ENCODE results near the gene DZIP1L.

The DZIP1L gene

GRCh38 chr3:138066972-138067371 is 48.4 kb downstream of the DZIP1L start:
- no peak for DNase-seq

- no peak for DNase-seq
Measured at GRCh38 chr3:138066383-138066782, 49.0 kb downstream of the DZIP1L start.

- DNase-seq = no peak
Measured at GRCh38 chr3:138065949-138066348, 49.5 kb downstream of the DZIP1L start.

DNA sequence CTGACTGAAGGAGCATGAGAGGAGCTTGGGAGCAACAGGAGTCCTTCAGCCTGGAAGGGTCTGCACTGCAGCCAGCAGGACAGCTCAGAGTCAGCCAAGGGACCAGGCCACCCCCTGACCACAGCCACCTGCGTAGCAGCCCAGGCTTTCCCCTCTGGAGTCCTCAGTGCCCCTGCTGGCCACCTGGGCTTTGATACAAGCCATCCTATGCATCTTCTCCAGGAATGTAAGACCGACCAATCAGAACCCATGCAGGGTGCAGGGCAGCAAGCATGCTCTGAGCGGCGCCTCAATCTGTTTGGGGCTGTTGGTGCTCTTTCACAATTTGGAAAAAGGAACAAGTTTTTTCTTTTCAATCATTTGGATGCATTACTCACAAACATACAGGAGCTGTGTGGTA is 52.0 kb downstream of the DZIP1L start:
- no peak for DNase-seq

DNA sequence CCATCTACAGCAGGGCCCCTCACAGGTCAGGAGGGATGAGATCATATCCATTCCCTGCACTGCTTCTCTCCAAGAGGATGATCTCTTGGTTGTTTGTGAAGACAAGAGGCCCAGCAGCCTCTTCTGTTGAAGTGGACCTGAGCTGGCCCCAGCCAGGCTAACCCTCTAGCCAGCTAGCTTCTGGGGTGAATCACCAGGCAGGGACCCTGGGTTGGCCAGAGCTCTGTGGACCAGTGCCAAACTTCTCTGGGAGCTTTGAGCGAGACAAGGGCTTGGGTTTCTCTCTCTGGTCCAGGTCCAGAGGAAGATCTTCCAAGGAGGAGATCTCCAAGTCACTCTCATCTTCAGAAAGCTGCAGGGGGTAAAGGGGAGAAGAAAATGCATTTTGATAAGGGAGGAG is 52.8 kb downstream of the DZIP1L start:
- DNase-seq = no peak

DNA sequence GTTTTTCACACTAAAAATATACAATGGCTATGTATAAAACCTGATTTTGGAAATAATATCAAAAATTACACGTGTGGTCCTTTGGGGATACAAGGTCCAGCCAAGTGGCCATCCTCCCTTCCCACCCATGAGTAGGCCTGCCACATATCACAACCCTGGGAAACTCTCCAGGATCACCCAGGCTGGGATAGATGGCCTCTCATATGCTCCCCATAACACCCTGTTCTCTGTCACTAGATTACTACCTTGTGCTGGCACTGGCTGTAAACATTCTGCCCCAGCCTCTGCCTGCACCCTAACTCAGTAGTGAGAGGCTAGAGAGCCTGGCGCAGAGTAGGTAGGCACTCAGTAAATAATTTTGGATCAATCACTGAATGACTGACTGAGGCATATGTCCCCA is 53.4 kb downstream of the DZIP1L start:
- DNase-seq = no peak

DNA sequence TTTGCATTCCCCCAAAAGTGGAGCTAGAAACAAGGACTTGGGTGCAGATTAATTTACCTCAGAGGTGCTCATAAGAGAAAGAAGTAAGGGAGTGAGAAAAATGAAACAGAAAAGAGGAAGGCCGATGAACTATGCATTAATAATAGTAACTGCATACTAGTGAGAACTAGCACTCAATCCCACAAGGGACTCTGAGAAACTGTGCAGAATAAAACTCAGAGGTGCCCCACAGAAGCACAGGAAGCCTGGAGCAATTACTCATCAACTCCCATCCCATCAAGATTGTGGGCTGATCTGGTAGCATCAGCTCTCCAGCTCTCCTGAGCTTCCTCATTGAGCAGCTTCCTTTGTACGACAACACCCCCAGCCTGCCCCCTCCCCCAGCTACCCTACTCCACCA is 54.6 kb downstream of the DZIP1L start:
- DNase-seq = no peak

DNA sequence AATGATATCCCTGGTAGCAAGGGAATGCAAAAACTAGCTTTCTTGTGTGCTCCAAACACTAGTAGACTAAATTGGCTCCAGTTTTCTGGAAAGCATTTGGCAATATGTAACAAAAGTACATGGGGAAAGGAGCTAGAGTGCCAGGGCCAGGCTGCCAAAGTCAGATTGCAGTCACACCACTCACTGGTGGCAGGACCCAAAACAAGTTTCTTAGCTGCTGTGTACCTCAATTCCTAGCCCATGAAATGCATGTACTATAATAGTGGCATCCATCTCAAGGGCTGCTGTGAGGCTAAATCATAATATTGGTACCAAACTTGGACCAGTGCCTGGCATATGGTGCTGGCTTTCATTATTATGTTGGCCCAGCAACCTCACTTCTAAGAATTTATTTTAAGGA is 56.1 kb downstream of the DZIP1L start:
- no peak for DNase-seq

- DNase-seq = no peak
Measured at GRCh38 chr3:138057384-138057783, 58.0 kb downstream of the DZIP1L start.

DNA sequence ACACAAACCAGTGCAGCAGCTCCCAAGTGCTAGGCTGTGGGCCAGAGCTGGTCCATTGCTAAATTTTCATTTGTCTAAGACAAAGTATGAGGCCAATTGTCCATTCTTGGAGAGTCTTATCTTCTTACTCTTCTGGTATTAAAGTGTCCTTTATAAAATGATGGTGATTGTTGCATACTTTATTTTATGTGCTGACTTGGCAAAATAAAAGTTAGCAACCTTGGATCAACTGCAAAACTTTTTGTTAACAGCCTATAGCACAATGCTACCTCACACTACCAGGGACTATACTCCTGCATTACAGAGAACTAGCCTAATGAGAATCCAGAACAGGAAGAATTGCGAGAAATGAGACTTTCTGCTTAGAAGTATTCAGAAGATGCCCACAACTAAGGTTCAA is 61.4 kb downstream of the DZIP1L start:
- DNase-seq = no peak

GRCh38 chr3:138051947-138052802 is 63.2 kb downstream of the DZIP1L start:
- DNase-seq = peak in 1 of 2 experiments; percentile 42

- no peak for DNase-seq
Measured at GRCh38 chr3:138049157-138049919, 66.1 kb downstream of the DZIP1L start.

DNA sequence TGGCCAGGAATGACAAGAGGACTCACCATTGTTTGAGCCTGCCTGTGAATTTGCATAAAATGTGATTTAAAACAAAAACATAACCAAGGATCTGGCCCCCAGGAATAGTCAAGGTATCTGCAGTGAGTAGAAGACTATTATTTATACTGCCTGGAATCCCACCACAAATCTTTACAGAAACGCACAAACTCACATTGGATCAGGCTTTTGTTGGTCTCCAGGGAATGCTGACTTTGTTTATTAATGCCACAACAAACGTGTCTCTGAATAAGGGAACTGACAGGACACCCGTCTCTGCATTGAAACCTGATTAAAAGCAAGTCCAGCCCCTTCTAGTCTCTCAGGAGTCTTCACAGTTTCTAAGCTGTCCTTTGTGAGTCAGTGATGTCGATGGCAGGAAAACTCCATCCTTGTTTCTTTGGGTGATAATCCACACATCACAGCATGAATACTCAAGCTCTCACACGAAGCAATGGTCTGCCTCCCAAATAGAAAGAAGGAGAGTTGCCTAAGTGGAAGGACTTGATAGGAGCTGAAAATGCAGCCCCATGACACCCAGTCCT is 67.7 kb downstream of the DZIP1L start:
- DNase-seq = no peak

GRCh38 chr3:138046955-138047354 is 68.5 kb downstream of the DZIP1L start:
- no peak for DNase-seq

DNA sequence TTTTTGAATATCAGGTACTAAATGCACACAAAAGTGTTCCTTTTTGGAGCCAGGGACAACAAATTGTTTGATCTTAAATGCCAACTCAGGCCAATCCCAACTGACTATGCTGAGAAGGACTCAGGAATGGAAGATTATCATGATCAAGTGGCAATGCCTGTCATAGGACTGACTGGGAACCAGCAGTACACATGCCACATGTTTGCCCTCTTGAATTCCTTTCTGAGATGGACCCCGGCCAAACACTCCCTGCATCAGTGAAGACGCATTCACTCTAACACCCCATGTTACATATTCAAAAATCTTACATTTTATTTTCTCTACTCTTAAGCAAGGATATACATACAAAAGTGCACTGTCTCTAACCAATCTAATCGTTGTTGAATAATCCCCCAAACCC is 69.3 kb downstream of the DZIP1L start:
- no peak for DNase-seq

DNA sequence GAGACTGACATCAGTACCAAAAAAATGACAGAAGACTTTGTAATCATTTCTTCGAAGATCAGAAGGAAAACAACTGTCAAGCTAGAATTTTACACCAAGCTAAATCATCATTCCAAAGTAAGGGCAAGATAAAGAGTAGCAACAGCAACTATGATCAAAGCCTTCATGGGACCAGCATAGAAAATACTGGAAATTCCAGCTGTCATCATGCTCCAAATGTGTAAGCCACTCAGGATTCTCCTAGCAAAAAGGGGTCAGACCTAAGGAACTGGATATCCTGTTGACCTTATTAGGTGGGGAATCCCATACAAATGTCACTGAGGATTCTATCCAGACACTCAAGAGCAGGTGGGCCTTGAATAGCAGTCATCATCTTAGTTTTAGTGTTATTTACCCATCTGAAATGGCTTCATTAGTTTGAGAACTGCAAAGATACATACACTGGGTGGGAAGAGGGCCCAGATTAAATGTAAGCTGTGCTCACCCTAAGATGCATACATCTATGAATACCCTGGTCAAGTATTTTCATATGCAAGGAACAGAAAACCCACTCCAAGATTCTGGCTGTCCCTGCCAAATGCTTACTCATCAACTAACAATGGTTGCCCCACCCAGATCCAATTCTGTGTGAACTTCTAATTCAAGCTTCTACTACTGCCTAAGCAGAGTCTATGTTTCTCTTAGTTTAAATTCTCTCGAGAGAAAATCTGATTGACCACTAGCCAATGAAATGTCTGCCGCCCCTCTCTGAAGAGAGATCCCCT is 72.0 kb downstream of the DZIP1L start:
- DNase-seq = no peak

DNA sequence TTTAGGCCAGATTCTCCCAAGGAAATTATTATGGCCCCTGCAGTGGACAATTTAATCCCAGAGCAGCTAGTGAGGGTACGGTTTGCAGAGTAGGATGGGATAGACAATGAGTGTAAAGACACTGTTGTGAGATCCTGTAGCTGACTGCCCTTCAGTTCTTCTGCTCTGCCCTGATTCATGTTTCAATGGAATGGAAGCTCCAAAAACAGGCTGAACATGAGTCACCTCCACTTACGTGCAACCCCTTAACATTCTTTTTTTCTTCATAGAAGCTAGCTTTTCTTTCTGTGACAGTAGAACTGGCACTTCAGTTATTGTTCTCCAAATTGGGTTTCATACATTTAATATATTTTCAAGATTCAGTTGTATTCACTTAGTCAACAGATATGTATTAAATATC is 73.4 kb downstream of the DZIP1L start:
- DNase-seq = no peak

- DNase-seq = no peak
Measured at GRCh38 chr3:138038725-138039462, 76.5 kb downstream of the DZIP1L start.

GRCh38 chr3:138036572-138036971 is 78.8 kb downstream of the DZIP1L start:
- no peak for DNase-seq

DNA sequence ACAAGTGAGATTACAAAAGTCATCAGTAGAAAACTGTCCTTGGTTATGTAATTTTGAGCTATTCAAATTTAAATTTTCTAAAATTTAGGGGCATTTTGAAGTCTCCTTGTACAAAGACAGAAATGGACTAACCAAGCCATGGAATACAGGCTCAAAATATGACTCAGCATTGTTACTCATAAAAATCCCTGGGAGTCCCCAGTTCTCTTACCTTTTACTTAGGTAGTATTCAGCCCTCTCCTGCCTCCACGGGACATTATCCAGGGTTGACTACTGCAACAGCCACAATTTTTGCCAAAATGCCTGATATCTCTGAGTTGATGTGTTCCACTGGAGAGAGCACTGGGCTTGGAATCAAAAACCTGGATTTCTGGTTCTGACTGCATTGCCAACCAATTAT is 80.5 kb downstream of the DZIP1L start:
- no peak for DNase-seq

DNA sequence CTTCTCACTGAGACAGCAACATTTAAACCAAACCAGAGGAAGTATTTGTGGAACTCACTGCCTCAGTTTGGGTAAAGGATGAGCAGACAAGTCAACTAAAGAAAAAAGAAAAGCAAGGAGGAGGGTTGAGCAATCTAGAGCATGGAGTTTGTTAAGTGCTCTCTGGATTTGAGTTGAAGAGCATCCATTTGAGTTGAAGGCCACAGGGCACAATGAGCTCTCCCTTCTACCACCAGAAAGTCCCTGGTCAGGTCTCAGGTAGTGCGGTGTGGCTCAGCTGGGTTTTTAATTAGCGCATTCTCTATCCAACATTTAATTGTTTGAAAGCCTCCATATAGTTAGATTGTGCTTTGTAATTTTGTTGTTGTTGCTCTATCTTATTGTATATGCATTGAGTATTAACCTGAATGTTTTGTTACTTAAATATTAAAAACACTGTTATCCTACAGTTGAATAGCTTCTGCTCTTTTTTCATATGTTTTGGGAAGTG is 82.2 kb downstream of the DZIP1L start:
- no peak for DNase-seq

DNA sequence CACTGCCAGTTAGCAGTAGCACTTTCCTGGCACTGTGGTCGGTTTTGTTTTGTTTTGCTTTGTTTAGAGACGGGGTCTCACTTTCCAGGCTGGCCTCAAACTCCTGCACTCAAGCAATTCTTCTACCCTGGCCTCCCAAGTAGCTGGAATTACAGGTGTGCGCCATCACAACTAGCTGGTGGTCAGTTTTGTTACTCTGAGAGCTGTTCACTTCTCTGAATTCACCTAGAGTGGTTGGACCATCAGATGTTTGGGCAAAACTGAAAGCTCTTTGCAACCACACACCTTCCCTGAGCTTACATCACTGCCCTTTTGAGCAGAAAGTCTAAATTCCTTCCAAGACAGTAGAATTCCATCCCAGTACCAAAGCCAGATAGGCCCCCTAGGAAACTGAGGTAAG is 82.8 kb downstream of the DZIP1L start:
- no peak for DNase-seq
